ENCODE measurements around the gene NRF1. TPM values are rescaled to one million over a fixed set of nuclear protein-coding genes. Genes with fewer than 3 reads are reported as not detected.

Gene NRF1
- total and polyA plus RNA-seq, 2 of the 8 experiments (the other 6 are each of a cell fraction or from before 2014, with no cell fraction given): 18.2 to 21.4 TPM

DNA sequence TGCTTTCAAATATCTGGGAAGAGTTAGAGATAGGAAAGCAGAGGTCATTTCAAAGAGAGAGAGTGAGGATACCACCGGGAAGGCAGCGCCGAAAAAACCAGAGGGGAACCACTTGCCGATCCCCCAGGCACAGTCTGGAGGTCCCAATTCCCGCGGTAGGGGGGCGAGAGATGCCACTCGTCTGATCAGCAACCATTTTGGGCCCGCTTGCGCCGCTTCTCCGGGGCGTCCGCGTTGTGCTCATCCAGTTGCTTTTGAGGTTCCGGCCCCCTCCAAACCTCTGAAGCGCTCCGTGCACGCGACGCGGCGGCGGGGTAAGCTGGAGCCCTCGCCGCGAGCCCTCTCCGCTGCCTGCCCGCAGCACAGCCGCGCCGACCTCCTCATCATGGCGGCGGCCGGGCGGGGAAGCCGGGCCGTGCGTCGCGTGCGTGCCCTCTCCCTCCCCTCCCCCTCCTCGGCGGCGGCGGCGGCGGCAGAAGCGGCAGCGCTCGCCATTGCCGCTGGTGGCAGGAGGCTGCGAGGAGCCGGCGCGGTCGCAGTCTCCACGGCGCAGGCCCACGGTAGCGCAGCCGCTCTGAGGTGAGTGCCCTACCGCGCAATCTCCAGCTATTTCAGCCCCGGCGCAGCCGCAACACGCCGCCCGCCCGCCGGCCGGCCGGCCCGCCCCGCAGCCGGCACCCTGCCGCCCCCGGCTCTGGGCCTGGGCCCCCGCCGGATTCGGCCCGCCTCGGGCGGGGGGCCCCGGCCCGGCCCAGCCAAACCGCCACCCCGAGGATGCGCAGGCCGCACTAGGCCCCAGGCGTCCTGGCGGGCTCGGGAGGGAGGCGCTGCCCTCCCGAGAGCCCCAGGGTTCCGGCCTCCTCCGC, at the start of gene NRF1 (continued):
- TF ChIP-seq ATF2 (IDR thresholded peaks at IDR 0.05; ENCODE audit: low read length) (no peak), TEAD4 (IDR thresholded peaks at IDR 0.05; ENCODE audit: low read depth, low read length) (no peak), RXRA (IDR thresholded peaks at IDR 0.05; ENCODE audit: insufficient read depth, low read depth, low read length) (no peak), SIN3A (conservative IDR thresholded peaks at IDR 0.05 in 1 of 2, IDR thresholded peaks at IDR 0.05 in 1 of 2; ENCODE audit: low read depth in 1 of 2, low read length in 2 of 2) (no peak), BRCA1 (IDR thresholded peaks at IDR 0.05; ENCODE audit: low read depth, low read length) (no peak), CBX5 (IDR thresholded peaks at IDR 0.05; ENCODE audit: low read depth, low read length) (no peak), GABPA (IDR thresholded peaks at IDR 0.05; ENCODE audit: borderline replicate concordance, insufficient read depth, low read length) (no peak), KDM5A (IDR thresholded peaks at IDR 0.05; ENCODE audit: low read length) (no peak), SIX5 (IDR thresholded peaks at IDR 0.05; ENCODE audit: low read depth, low read length) (no peak), CEBPB (IDR thresholded peaks at IDR 0.05; ENCODE audit: low read depth, low read length) (no peak), CBX8 (IDR thresholded peaks at IDR 0.05; ENCODE audit: borderline replicate concordance, low read depth, low read length) (no peak), KDM4A (IDR thresholded peaks at IDR 0.05; ENCODE audit: low read depth, low read length, severe bottlenecking) (peak; percentile 60), RNF2 (IDR thresholded peaks at IDR 0.05; ENCODE audit: borderline replicate concordance, low read depth, low read length, missing control alignments, poor library complexity, severe bottlenecking) (no peak), EP300 (IDR thresholded peaks at IDR 0.05; ENCODE audit: borderline replicate concordance in 1 of 2, low read depth in 2 of 2, low read length in 2 of 2) (peak in 1 of 2 experiments; percentile 89; a peak in 1 of 3 replicates), JUND (IDR thresholded peaks at IDR 0.05; ENCODE audit: low read length) (0 out of 2 replicates have a peak, but pooled peaks have one; percentile 36), SIRT6 (IDR thresholded peaks at IDR 0.05; ENCODE audit: low read length) (no peak)
- TF ChIP-seq, protein P1, sequence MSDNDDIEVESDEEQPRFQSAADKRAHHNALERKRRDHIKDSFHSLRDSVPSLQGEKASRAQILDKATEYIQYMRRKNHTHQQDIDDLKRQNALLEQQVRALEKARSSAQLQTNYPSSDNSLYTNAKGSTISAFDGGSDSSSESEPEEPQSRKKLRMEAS (IDR thresholded peaks at IDR 0.05): peak; percentile 94
- TF ChIP-seq, protein P2, sequence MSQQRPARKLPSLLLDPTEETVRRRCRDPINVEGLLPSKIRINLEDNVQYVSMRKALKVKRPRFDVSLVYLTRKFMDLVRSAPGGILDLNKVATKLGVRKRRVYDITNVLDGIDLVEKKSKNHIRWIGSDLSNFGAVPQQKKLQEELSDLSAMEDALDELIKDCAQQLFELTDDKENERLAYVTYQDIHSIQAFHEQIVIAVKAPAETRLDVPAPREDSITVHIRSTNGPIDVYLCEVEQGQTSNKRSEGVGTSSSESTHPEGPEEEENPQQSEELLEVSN (IDR thresholded peaks at IDR 0.05): peak; percentile 39; the same call in 1 of the 2 replicates
- TF ChIP-seq, protein P3, sequence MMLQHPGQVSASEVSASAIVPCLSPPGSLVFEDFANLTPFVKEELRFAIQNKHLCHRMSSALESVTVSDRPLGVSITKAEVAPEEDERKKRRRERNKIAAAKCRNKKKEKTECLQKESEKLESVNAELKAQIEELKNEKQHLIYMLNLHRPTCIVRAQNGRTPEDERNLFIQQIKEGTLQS (IDR thresholded peaks at IDR 0.05; ENCODE audit: insufficient read depth, low read depth, low read length): no peak
